Hepatocyte (in vitro differentiated cells): ENCODE data around the gene HHATL. TPM values are rescaled to one million over a fixed set of nuclear protein-coding genes. Genes with fewer than 3 reads are reported as not detected.
"Not testable (repeated sequence)": the region's sequence is repeated elsewhere in the genome, so short reads cannot be mapped to it uniquely, and the experiment has no call there.

Experiments
- DNase-seq: peaks from one replicate; pipeline ENCODE4 v3.0.0-alpha.2; 2016; ENCODE audit warnings: low spot score
- H2AFZ ChIP-seq: fragments of 200-600 bp; sonication (generic); 2 replicates; pipeline ENCODE4 v1.6.0; 2016; ENCODE audit warnings: antibody characterized with exemption, mild to moderate bottlenecking
- H3K27ac ChIP-seq: fragments of 200-600 bp; sonication (generic); 2 replicates; pipeline ENCODE4 v1.5.1; 2016; ENCODE audit warnings: mild to moderate bottlenecking
- H3K27me3 ChIP-seq: fragments of 200-600 bp; sonication (generic); 2 replicates; pipeline ENCODE4 v1.6.1; 2016
- H3K36me3 ChIP-seq: fragments of 200-600 bp; sonication (generic); replicated peaks from 2 replicates; pipeline ENCODE4 v1.5.1; 2016; ENCODE audit warnings: low read depth; ENCODE audit not compliant: insufficient read depth
- H3K4me1 ChIP-seq: fragments of 200-600 bp; sonication (generic); 2 replicates; pipeline ENCODE4 v1.5.1; 2016; ENCODE audit warnings: mild to moderate bottlenecking, moderate library complexity; ENCODE audit not compliant: insufficient read depth
- H3K4me2 ChIP-seq: fragments of 200-600 bp; sonication (generic); 2 replicates; pipeline ENCODE4 v1.6.0; 2016
- H3K4me3 ChIP-seq: fragments of 200-600 bp; sonication (generic); 2 replicates; pipeline ENCODE4 v1.5.1; 2016; ENCODE audit warnings: mild to moderate bottlenecking
- H3K79me2 ChIP-seq: fragments of 200-600 bp; sonication (generic); 2 replicates; pipeline ENCODE4 v1.6.0; 2017; ENCODE audit warnings: mild to moderate bottlenecking
- H3K9me2 ChIP-seq: fragments of 200-600 bp; sonication (generic); replicated peaks from 2 replicates; pipeline ENCODE4 v1.6.0; 2017; ENCODE audit warnings: mild to moderate bottlenecking; ENCODE audit not compliant: insufficient read depth
- H3K9me3 ChIP-seq: fragments of 200-600 bp; sonication (generic); 2 replicates; pipeline ENCODE4 v1.5.1; 2016; ENCODE audit warnings: low read depth, mild to moderate bottlenecking
- H4K20me1 ChIP-seq: fragments of 200-600 bp; sonication (generic); 2 replicates; pipeline ENCODE4 v1.6.0; 2016; ENCODE audit warnings: mild to moderate bottlenecking; ENCODE audit not compliant: insufficient read depth, poor library complexity, severe bottlenecking
- EZH2 ChIP-seq: fragments of 200-600 bp; sonication (generic); IDR thresholded peaks from 2 replicates; pipeline ENCODE4 v1.6.1; 2016; ENCODE audit warnings: antibody characterized with exemption, mild to moderate bottlenecking, borderline replicate concordance
- EZH2phosphoT487 ChIP-seq: fragments of 200-600 bp; sonication (generic); IDR thresholded peaks from one replicate; pipeline ENCODE4 v1.6.1; 2018; ENCODE audit warnings: antibody characterized with exemption, mild to moderate bottlenecking, low read depth, moderate library complexity; ENCODE audit not compliant: unreplicated experiment, severe bottlenecking
- WGBS: methylation state at CpG from one replicate; pipeline ENCODE4 v1.1.6; 2016; ENCODE audit warnings: low lambda C conversion rate; ENCODE audit errors: missing lambda C conversion rate; 5-methylcytosine and 5-hydroxymethylcytosine counted together
- polyA plus RNA-seq: library from polyadenylated mRNA; unstranded; fragments of >200 nt; fragmentation: Nextera tagmentation; extraction: Ambion mirVana; gene quantifications from 2 replicates; pipeline ENCODE4 v1.2.1, GENCODE V29; 2016
- total RNA-seq: library from RNA; depleted of rRNA; stranded (reverse); fragments of >200 nt; gene quantifications from 2 replicates; pipeline ENCODE4 v1.2.3, GENCODE V29; 2014
- TF ChIP-seq, protein P1 (sequence below): fragments of 200-600 bp; sonication (generic); IDR thresholded peaks from 2 replicates; pipeline ENCODE4 v1.5.1; 2016; ENCODE audit warnings: antibody characterized with exemption, mild to moderate bottlenecking; ENCODE audit not compliant: poor library complexity

Gene HHATL
- total and polyA plus RNA-seq, 2 experiments from 2014 or later = not detected

DNA sequence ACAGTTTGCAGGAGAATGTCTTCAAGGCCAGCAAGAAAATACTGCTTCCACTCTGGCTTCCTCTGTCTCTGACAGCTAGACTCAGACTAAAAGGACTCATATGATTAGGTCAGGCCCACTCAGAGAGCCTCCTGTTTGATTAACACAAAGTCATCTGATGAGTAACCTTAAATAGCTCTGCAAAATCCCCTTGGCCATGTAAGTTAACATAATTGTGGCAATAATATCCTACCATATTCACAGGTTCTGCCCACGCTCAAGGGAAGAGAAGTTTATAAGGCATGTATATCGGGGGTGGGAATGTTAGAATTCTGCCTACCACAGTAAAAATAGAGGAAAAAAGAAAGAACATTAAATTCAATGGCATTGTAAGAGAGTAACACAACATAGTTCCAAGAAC is 20.6 kb upstream of the HHATL start:
- 92% methylated on average over 2 of the region's 2 CpGs for WGBS
- Histone ChIP-seq H3K4me3 (no peak overlapping the region), H3K79me2 (no peaks in the 10 kb centered on the region), H3K4me1 (no peaks in the 10 kb centered on the region), H2AFZ (no peak overlapping the region), H3K36me3 (no peaks in the 10 kb centered on the region), H3K9me2 (no peaks in the 10 kb centered on the region), H3K9me3 (no peaks in the 10 kb centered on the region), H3K4me2 (no peak overlapping the region), H3K27me3 (no peaks in the 10 kb centered on the region), H3K27ac (no peak overlapping the region), H4K20me1 (no peaks in the 10 kb centered on the region)
- TF ChIP-seq, protein P1, sequence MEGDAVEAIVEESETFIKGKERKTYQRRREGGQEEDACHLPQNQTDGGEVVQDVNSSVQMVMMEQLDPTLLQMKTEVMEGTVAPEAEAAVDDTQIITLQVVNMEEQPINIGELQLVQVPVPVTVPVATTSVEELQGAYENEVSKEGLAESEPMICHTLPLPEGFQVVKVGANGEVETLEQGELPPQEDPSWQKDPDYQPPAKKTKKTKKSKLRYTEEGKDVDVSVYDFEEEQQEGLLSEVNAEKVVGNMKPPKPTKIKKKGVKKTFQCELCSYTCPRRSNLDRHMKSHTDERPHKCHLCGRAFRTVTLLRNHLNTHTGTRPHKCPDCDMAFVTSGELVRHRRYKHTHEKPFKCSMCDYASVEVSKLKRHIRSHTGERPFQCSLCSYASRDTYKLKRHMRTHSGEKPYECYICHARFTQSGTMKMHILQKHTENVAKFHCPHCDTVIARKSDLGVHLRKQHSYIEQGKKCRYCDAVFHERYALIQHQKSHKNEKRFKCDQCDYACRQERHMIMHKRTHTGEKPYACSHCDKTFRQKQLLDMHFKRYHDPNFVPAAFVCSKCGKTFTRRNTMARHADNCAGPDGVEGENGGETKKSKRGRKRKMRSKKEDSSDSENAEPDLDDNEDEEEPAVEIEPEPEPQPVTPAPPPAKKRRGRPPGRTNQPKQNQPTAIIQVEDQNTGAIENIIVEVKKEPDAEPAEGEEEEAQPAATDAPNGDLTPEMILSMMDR = no peak
- TF ChIP-seq EZH2 = no peak
- TF ChIP-seq EZH2phosphoT487 = no peak
- no peak for DNase-seq

DNA sequence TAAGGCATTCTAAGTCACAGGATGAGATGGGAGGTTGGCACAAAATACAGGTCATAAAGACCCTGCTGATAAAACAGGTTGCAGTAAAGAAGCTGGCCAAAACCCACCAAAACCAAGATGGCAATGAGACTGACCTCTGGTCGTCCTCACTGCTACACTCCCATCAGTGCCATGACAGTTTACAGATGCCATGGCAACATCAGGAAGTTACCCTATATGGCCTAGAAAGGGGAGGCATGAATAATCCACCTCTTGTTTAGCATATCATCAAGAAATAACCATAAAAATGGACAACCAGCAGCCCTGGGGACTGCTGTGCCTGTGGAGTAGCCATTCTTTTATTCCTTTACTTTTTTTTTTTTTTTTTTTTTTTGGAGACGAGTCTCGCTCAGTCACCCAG is 19.8 kb upstream of the HHATL start:
- H3K9me3 ChIP-seq, H3K36me3 ChIP-seq, H3K4me3 ChIP-seq, H3K27me3 ChIP-seq, DNase-seq, H3K27ac ChIP-seq, H4K20me1 ChIP-seq, H3K9me2 ChIP-seq, H2AFZ ChIP-seq, H3K4me2 ChIP-seq, H3K79me2 ChIP-seq, H3K4me1 ChIP-seq: not testable (repeated sequence)
- WGBS = 91% methylated on average over 3 of the region's 3 CpGs

DNA sequence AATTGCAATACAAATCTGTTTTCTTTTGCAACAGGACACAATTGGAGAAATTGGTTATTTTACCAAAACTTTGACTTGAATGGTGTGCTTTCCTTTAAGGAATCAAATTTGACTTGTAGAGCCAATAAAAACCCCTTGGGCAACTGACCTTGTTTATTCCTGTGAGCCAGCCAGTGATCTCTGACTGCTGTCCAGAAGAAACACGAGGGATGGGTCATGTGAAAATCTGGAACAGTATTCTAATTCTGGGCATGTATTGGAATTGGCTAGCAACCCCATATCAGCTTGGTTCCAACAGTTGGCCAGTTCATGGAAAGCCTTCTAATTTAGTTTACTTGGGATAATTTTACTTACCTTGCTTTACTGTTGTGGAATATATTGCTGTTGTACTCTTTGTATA is 19.1 kb upstream of the HHATL start:
- DNase-seq = no peak
- no peaks in the 10 kb centered on the region for H3K36me3 ChIP-seq
- H2AFZ ChIP-seq = no peak overlapping the region
- no peaks in the 10 kb centered on the region for H3K4me1 ChIP-seq
- no peaks in the 10 kb centered on the region for H3K9me2 ChIP-seq
- H4K20me1 ChIP-seq = no peaks in the 10 kb centered on the region
- 63% methylated on average over 1 of the region's 1 CpG for WGBS
- no peak overlapping the region for H3K4me3 ChIP-seq
- no peaks in the 10 kb centered on the region for H3K79me2 ChIP-seq
- no peak overlapping the region for H3K27ac ChIP-seq
- no peak overlapping the region for H3K4me2 ChIP-seq
- no peaks in the 10 kb centered on the region for H3K9me3 ChIP-seq
- TF ChIP-seq EZH2phosphoT487 (no peak), EZH2 (no peak)
- TF ChIP-seq, protein P1 = no peak
- no peaks in the 10 kb centered on the region for H3K27me3 ChIP-seq

DNA sequence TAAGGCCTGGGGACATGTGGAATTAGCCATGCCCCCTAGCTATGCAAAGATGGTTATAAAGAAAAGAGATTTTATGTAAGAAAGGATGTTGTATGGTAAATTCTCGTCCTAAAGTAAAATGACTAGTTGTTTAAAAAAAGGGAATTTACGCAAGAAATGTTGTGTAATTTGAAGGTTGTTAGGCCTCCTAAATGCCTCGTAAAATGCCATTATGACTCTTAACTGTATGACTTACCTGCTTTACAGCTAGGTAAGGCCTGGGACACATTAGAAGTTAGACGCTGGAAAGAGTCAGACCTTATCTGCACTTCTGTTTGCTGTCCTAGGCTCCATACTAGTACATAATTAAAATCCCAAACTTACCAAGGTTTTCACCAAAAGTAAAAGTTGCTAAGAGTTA is 17.5 kb upstream of the HHATL start:
- TF ChIP-seq, protein P1 = no peak
- no peak for TF ChIP-seq EZH2phosphoT487
- no peak for TF ChIP-seq EZH2
- 57% methylated on average over 4 of the region's 4 CpGs for WGBS

More for the DNA sequence above, 17.5 kb upstream of the HHATL start:
- H3K79me2 ChIP-seq = no peaks in the 10 kb centered on the region
- DNase-seq = no peak
- H3K27me3 ChIP-seq = no peaks in the 10 kb centered on the region
- H3K36me3 ChIP-seq = no peaks in the 10 kb centered on the region
- no peak overlapping the region for H3K4me3 ChIP-seq
- H4K20me1 ChIP-seq = no peaks in the 10 kb centered on the region
- H3K4me2 ChIP-seq = no peak overlapping the region
- H3K27ac ChIP-seq = no peak overlapping the region
- no peak overlapping the region for H2AFZ ChIP-seq
- no peaks in the 10 kb centered on the region for H3K9me2 ChIP-seq
- no peaks in the 10 kb centered on the region for H3K9me3 ChIP-seq
- H3K4me1 ChIP-seq = no peaks in the 10 kb centered on the region
